ENCODE measurements around the gene TUBB6.

The TUBB6 gene

DNA sequence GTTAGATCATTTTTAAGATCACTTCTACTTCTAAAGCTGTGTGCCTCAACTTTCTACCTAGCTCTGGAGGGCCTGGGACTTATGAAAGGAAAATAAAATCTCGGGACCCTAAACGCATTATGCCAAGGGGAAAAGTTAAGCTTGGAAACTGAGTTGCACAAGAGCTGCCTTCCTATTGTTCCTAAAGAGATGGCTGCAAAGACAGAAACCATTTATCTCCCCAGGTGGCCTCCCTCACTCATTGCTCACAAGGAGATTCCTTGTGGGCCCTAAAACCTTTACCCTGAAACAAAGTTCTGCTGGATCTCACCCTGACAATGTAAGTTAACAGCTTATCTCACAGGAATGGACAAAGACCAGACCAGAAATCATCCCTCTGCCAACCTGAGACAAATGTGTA is 26.8 kb downstream of the TUBB6 start:
- Mint-ChIP-seq H3K27me3 (no peaks in the 10 kb centered on the region), H3K4me3 (no peak overlapping the region), H3K27ac (no peak overlapping the region), H3K36me3 (peaks cover 9% of the 10 kb centered on the region), H3K4me1 (ENCODE audit: low read depth) (no peaks in the 10 kb centered on the region), H3K9me3 (ENCODE audit: low read depth) (no peaks in the 10 kb centered on the region)

GRCh38 chr18:12335503-12335902 is 27.5 kb downstream of the TUBB6 start:
- H3K27me3 Mint-ChIP-seq, result no peaks in the 10 kb centered on the region
- H3K4me3 Mint-ChIP-seq, result no peak overlapping the region
- H3K4me1 Mint-ChIP-seq (ENCODE audit: low read depth), result no peaks in the 10 kb centered on the region
- H3K36me3 Mint-ChIP-seq, result peaks cover 9% of the 10 kb centered on the region
- no peaks in the 10 kb centered on the region for H3K9me3 Mint-ChIP-seq (ENCODE audit: low read depth)
- no peak overlapping the region for H3K27ac Mint-ChIP-seq

DNA sequence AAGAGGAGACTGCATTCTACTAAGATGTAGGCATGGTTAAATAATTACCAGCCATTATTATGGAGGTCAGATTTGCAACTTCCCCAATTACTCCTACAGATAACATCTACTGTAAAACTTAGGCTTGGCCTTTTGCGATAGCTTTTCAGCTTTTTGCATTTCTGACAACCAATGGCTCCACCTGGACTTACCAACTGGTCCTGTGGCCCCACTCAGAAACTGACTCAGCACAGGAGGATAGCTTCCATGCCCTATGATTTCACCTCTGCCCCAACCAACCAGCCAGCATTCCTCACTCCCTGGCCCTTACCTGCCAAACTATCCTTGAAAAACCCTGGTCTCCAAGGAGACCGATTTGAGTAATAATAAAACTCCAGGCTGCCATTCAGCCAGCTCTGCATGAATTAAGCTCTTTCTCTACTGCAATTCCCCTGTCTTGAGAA is 28.2 kb downstream of the TUBB6 start:
- H3K4me3 Mint-ChIP-seq, result no peak overlapping the region
- H3K4me1 Mint-ChIP-seq (ENCODE audit: low read depth), result no peaks in the 10 kb centered on the region
- H3K27ac Mint-ChIP-seq, result no peak overlapping the region
- no peaks in the 10 kb centered on the region for H3K9me3 Mint-ChIP-seq (ENCODE audit: low read depth)
- peaks cover 9% of the 10 kb centered on the region for H3K36me3 Mint-ChIP-seq
- H3K27me3 Mint-ChIP-seq, result no peaks in the 10 kb centered on the region

DNA sequence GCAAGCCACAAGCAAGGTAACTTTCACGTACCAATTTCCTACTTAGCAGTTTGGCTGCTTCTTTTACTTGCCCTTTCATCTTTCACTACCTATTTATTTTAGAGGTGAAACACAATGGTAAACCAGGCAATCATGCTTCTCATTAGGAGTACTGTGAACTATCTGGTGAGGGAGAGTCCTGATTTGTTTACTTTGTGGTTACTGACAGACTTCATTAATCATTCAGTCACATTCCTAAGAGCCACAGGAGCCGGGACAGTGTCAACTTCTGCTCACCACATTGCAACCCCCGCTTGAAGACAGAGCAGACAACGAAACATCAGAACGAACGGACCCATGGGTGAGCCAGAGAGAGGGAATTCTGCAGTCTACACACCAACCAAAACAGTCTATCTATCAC is 28.8 kb downstream of the TUBB6 start:
- no peak overlapping the region for H3K4me3 Mint-ChIP-seq
- no peaks in the 10 kb centered on the region for H3K9me3 Mint-ChIP-seq (ENCODE audit: low read depth)
- H3K27me3 Mint-ChIP-seq, result no peaks in the 10 kb centered on the region
- peaks cover 9% of the 10 kb centered on the region for H3K36me3 Mint-ChIP-seq
- H3K27ac Mint-ChIP-seq, result no peak overlapping the region
- no peaks in the 10 kb centered on the region for H3K4me1 Mint-ChIP-seq (ENCODE audit: low read depth)

- Mint-ChIP-seq H3K4me3 (no peak overlapping the region), H3K27ac (no peak overlapping the region), H3K4me1 (ENCODE audit: low read depth) (no peaks in the 10 kb centered on the region), H3K9me3 (ENCODE audit: low read depth) (no peaks in the 10 kb centered on the region), H3K36me3 (peaks cover 14% of the 10 kb centered on the region), H3K27me3 (no peaks in the 10 kb centered on the region)
Measured at GRCh38 chr18:12338382-12338781, 30.3 kb downstream of the TUBB6 start.

DNA sequence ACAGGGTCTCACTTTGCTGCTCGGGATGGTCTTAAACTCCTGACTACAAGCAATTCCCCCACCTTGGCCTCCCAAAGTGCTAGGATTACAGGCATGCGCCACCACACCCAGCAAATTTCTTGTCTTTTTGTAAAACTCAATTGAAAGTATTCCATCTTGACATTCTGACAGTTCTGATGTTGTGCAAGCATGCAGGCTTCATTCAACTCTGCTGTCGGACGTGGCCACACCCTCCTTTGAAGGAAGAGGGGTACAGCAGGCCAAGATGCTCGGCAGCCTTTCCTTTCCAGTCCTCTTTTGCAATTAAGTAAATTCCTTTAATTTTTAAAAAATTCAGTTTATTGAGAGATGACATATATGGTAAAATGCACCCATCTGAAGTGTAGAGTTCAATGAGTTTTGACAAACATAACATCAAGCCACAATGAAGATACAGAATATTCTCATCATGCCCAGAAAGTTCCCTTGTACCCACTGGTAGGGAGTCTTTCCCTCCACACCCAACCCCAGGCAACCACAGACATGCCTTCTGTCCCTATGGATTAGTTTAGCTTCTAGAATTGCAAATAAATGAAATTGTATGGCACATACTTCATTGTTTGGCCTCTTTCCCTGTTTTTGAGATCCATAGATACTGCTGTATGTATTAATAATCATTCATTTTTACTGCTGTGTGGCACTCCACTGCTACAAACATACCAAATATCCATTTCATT is 33.1 kb downstream of the TUBB6 start:
- H3K4me1 Mint-ChIP-seq (ENCODE audit: low read depth), result no peaks in the 10 kb centered on the region
- no peak overlapping the region for H3K27ac Mint-ChIP-seq
- H3K36me3 Mint-ChIP-seq, result peaks cover 14% of the 10 kb centered on the region
- no peaks in the 10 kb centered on the region for H3K9me3 Mint-ChIP-seq (ENCODE audit: low read depth)
- H3K27me3 Mint-ChIP-seq, result no peaks in the 10 kb centered on the region
- H3K4me3 Mint-ChIP-seq, result no peak overlapping the region

GRCh38 chr18:12342661-12343060 is 34.6 kb downstream of the TUBB6 start:
- Mint-ChIP-seq H3K9me3 (ENCODE audit: low read depth) (no peaks in the 10 kb centered on the region), H3K27ac (no peak overlapping the region), H3K4me1 (ENCODE audit: low read depth) (no peaks in the 10 kb centered on the region), H3K4me3 (no peak overlapping the region), H3K27me3 (no peaks in the 10 kb centered on the region), H3K36me3 (peaks cover 11% of the 10 kb centered on the region)

DNA sequence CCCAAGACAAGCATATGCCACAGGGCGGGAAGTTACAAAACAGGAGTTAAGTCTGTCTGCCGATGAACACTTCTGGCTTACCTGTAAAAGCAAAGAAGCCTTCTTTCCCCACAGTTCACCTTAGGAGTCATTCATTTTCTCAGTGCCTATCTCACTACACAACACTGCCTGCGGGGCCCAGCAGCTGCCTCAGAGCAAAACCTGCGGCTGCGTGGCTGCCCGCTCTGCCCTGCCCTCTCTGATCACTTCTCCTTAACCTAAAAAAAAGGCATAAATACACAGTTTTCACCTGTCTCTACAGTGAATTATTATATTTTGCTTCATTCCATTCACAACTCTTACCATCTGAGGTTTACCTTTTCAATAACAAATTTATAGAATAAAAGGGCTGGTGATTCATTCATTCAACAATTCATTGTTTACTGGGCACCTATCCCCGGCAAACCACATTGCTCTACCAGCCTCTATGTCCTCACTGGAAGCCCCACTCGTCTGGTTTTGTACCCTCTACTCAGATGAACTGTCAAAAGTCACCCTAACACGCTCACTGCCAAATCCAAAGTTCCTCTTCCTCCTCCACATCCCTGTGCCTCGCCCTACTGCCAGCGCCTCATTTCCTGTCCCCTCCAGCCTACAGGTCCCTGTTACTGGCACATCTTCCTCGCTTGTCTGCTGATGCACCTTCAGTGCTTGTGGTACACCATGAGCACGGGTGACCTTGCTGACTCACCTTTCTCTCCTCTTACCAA is 37.6 kb downstream of the TUBB6 start:
- no peak overlapping the region for H3K4me3 Mint-ChIP-seq
- H3K27ac Mint-ChIP-seq, result no peak overlapping the region
- H3K4me1 Mint-ChIP-seq (ENCODE audit: low read depth), result no peaks in the 10 kb centered on the region
- peaks cover 13% of the 10 kb centered on the region for H3K36me3 Mint-ChIP-seq
- H3K9me3 Mint-ChIP-seq (ENCODE audit: low read depth), result no peaks in the 10 kb centered on the region
- H3K27me3 Mint-ChIP-seq, result no peaks in the 10 kb centered on the region

DNA sequence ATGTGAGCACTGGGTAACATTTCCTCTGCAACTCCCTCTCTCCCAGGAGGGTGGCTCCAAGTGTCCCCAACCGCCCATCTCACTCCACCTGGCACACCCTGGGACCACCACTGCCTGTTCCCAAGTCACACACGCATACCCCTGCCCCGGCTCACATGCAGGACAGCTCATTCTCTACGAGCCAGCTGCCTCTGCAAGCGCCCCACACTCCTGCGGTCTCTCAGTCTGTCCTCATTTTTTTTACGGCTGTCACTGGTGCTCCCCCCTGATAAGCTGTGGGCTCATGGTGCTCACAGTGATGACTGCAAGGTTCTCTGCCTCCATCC is 38.2 kb downstream of the TUBB6 start:
- Mint-ChIP-seq H3K4me3 (no peak overlapping the region), H3K27me3 (no peaks in the 10 kb centered on the region), H3K9me3 (ENCODE audit: low read depth) (no peaks in the 10 kb centered on the region), H3K4me1 (ENCODE audit: low read depth) (no peaks in the 10 kb centered on the region), H3K36me3 (peaks cover 15% of the 10 kb centered on the region), H3K27ac (no peak overlapping the region)

DNA sequence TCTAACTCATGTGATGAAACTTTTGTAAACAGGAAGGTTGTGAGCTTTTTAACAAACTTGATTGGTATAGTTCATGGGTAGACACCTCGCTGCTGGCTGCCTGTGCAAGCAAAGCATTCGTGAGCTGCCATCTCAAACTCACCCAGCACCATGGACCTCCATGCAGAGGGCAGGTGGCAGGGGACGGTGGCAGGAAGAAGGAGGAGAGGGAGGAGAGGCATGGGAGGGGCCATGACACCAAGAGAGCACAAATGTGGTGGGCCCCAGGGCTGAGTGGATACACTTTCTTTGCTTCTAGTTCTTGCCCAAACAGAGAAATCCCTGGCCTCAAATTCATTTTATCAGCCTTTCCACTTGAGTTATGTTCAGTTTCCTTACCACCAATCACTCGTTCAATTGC is 39.9 kb downstream of the TUBB6 start:
- no peak overlapping the region for H3K4me3 Mint-ChIP-seq
- H3K27me3 Mint-ChIP-seq, result no peaks in the 10 kb centered on the region
- no peaks in the 10 kb centered on the region for H3K4me1 Mint-ChIP-seq (ENCODE audit: low read depth)
- H3K27ac Mint-ChIP-seq, result no peak overlapping the region
- H3K36me3 Mint-ChIP-seq, result peaks cover 12% of the 10 kb centered on the region
- H3K9me3 Mint-ChIP-seq (ENCODE audit: low read depth), result no peaks in the 10 kb centered on the region

GRCh38 chr18:12352188-12352587 is 44.1 kb downstream of the TUBB6 start:
- H3K4me1 Mint-ChIP-seq (ENCODE audit: low read depth), result peaks cover 2% of the 10 kb centered on the region
- H3K36me3 Mint-ChIP-seq, result peaks cover 12% of the 10 kb centered on the region
- H3K27ac Mint-ChIP-seq, result no peak overlapping the region
- H3K9me3 Mint-ChIP-seq (ENCODE audit: low read depth), result no peaks in the 10 kb centered on the region
- H3K27me3 Mint-ChIP-seq, result no peaks in the 10 kb centered on the region
- H3K4me3 Mint-ChIP-seq, result no peak overlapping the region

- H3K9me3 Mint-ChIP-seq (ENCODE audit: low read depth), result no peaks in the 10 kb centered on the region
- H3K4me1 Mint-ChIP-seq (ENCODE audit: low read depth), result peaks cover 2% of the 10 kb centered on the region
- H3K27me3 Mint-ChIP-seq, result no peaks in the 10 kb centered on the region
- no peak overlapping the region for H3K27ac Mint-ChIP-seq
- peaks cover 15% of the 10 kb centered on the region for H3K36me3 Mint-ChIP-seq
- H3K4me3 Mint-ChIP-seq, result no peak overlapping the region
Measured at GRCh38 chr18:12359515-12359927, 51.5 kb downstream of the TUBB6 start.

DNA sequence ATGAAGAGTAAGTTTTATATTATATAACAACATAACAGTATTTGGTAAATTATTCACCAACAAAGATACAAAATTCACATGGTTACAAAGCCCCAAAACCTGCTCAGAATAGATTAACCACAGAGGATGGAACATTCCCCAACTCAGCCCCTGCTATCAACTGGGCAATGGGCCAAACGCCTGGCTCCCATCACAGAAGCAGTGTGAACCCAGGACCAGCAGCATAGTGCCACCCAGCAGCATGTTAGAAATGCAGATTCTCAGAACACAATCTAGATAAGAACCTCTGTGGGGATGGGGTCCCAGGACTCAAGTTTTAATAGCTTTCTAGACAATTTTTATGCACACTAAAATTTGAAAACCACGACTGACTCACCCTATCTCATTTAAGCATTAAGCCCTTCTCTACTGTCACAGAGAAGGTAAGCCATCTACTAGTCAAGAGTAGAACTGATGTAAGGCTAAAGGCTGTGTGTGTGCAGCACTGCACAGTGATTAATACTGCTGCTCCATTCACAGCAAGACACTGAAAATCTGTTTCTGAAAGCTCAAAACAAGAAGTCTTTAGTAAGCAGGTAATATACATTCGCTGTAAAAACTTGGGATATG is 53.8 kb downstream of the TUBB6 start:
- Mint-ChIP-seq H3K9me3 (ENCODE audit: low read depth) (no peaks in the 10 kb centered on the region), H3K36me3 (peaks cover 16% of the 10 kb centered on the region), H3K27ac (no peak overlapping the region), H3K4me1 (ENCODE audit: low read depth) (peaks cover 2% of the 10 kb centered on the region), H3K27me3 (no peaks in the 10 kb centered on the region), H3K4me3 (no peak overlapping the region)

- no peaks in the 10 kb centered on the region for H3K9me3 Mint-ChIP-seq (ENCODE audit: low read depth)
- H3K4me3 Mint-ChIP-seq, result no peak overlapping the region
- H3K27me3 Mint-ChIP-seq, result no peaks in the 10 kb centered on the region
- no peak overlapping the region for H3K27ac Mint-ChIP-seq
- H3K36me3 Mint-ChIP-seq, result peaks cover 19% of the 10 kb centered on the region
- peaks cover 2% of the 10 kb centered on the region for H3K4me1 Mint-ChIP-seq (ENCODE audit: low read depth)
Measured at GRCh38 chr18:12362473-12363174, 54.6 kb downstream of the TUBB6 start.

- H3K27ac Mint-ChIP-seq, result no peak overlapping the region
- H3K4me1 Mint-ChIP-seq (ENCODE audit: low read depth), result peaks cover 11% of the 10 kb centered on the region
- no peak overlapping the region for H3K4me3 Mint-ChIP-seq
- H3K9me3 Mint-ChIP-seq (ENCODE audit: low read depth), result no peaks in the 10 kb centered on the region
- H3K27me3 Mint-ChIP-seq, result no peaks in the 10 kb centered on the region
- peaks cover 16% of the 10 kb centered on the region for H3K36me3 Mint-ChIP-seq
Measured at GRCh38 chr18:12366379-12366778, 58.3 kb downstream of the TUBB6 start.
